ENCODE measurements around the gene TANC1. TPM values are rescaled to one million over a fixed set of nuclear protein-coding genes. Genes with fewer than 3 reads are reported as not detected.

The TANC1 gene
- total and polyA plus RNA-seq, 2 donors (not counting 3 experiments of a cell fraction or from before 2014, with no cell fraction given) = 58.9 to 99.4 TPM

GRCh38 chr2:159192371-159192918 lies 224.0 kb downstream of the TANC1 start:
- BruUV-seq (replicated peaks) = no TSS peak
- ChIA-PET POLR2A (no interaction called here), CTCF (no interaction called here)
- intact Hi-C loops (cut with micrococcal nuclease) = no loop called here
- Histone ChIP-seq H3K36me3 (ENCODE audit: control insufficient read depth in 2 of 2, extremely low read depth in 1 of 2, insufficient read depth in 2 of 2, low read length in 2 of 2) (peaks cover 21 to 29% of the 10 kb centered on the region in 2 experiments), H3K79me2 (ENCODE audit: control insufficient read depth, insufficient read depth, low read length) (peaks cover 7% of the 10 kb centered on the region), H3K4me2 (ENCODE audit: insufficient read depth, low read length) (no peak overlapping the region), H3K27me3 (ENCODE audit: control insufficient read depth in 2 of 2, insufficient read depth in 2 of 2, low read length in 2 of 2) (no peaks in the 10 kb centered on the region), H3K9ac (replicated peaks; ENCODE audit: extremely low read depth, insufficient read depth, low read length) (no peak overlapping the region), H3K4me1 (ENCODE audit: control insufficient read depth, extremely low read depth, insufficient read depth, low read length) (peaks cover 19% of the 10 kb centered on the region), H3K27ac (ENCODE audit: insufficient read depth, low read depth, low read length) (no peak overlapping the region), H4K20me1 (replicated peaks; ENCODE audit: control insufficient read depth, extremely low read depth, insufficient read depth, low read length) (no peaks in the 10 kb centered on the region), H3K9me1 (replicated peaks; ENCODE audit: control insufficient read depth, extremely low read depth, insufficient read depth, low read length) (no peaks in the 10 kb centered on the region), H3K9me3 (replicated peaks; ENCODE audit: control insufficient read depth, insufficient read depth, low read length) (no peaks in the 10 kb centered on the region), H2AFZ (ENCODE audit: low read depth, low read length) (no peak overlapping the region), H3K4me3 (replicated peaks in 1 of 3; ENCODE audit: insufficient read depth in 1 of 3, low read depth in 1 of 3, low read length in 3 of 3) (no peak overlapping the region)
- no peak for DNase-seq (ENCODE audit: low read depth, low spot score)
- FAIRE-seq = no peak
- TF ChIP-seq EZH2 (IDR thresholded peaks at IDR 0.05; ENCODE audit: borderline replicate concordance, low read depth, low read length, severe bottlenecking) = no peak
- TF ChIP-seq CTCF (IDR thresholded peaks at IDR 0.05; ENCODE audit: extremely low read depth in 1 of 2, insufficient read depth in 1 of 2, low read depth in 1 of 2, low read length in 2 of 2) = no peak
- no peak for TF ChIP-seq MAX (IDR thresholded peaks at IDR 0.05; ENCODE audit: insufficient read depth, insufficient read length)
- no peak for TF ChIP-seq POLR2A (IDR thresholded peaks at IDR 0.05; ENCODE audit: low read depth, low read length)
- TF ChIP-seq GATA2 (IDR thresholded peaks at IDR 0.05; ENCODE audit: insufficient read depth, insufficient read length, low read depth, low read length) = no peak
- no peak for TF ChIP-seq POLR2AphosphoS5 (IDR thresholded peaks at IDR 0.05; ENCODE audit: insufficient read depth, low read depth, low read length)
- no peak for TF ChIP-seq JUN (IDR thresholded peaks at IDR 0.05; ENCODE audit: borderline replicate concordance, insufficient read depth, insufficient read length, low read depth)
- TF ChIP-seq FOS (IDR thresholded peaks at IDR 0.05; ENCODE audit: borderline replicate concordance, insufficient read depth, low read length) = no peak
- no peak for TF ChIP-seq MYC (IDR thresholded peaks at IDR 0.05; ENCODE audit: low read depth, low read length)
- dilution Hi-C loops (cut with MboI; ENCODE audit: extremely low pct_ligation_motif_present, low sequenced_read_pairs) = no loop called here
